GM23248 (cell line): ENCODE data around the gene ABCB1.

ENCODE experiments used
- EZH2 ChIP-seq: fragments of 200-600 bp; sonication (generic); IDR thresholded peaks from 2 replicates; pipeline ENCODE4 v1.6.1; 2018; ENCODE audit warnings: antibody characterized with exemption, mild to moderate bottlenecking; ENCODE audit not compliant: insufficient read depth, poor library complexity, severe bottlenecking
- EZH2phosphoT487 ChIP-seq: fragments of 200-600 bp; sonication (generic); IDR thresholded peaks from 2 replicates; pipeline ENCODE4 v1.6.1; 2018; ENCODE audit warnings: antibody characterized with exemption, moderate library complexity, mild to moderate bottlenecking, low read depth; ENCODE audit not compliant: insufficient read depth

DNA sequence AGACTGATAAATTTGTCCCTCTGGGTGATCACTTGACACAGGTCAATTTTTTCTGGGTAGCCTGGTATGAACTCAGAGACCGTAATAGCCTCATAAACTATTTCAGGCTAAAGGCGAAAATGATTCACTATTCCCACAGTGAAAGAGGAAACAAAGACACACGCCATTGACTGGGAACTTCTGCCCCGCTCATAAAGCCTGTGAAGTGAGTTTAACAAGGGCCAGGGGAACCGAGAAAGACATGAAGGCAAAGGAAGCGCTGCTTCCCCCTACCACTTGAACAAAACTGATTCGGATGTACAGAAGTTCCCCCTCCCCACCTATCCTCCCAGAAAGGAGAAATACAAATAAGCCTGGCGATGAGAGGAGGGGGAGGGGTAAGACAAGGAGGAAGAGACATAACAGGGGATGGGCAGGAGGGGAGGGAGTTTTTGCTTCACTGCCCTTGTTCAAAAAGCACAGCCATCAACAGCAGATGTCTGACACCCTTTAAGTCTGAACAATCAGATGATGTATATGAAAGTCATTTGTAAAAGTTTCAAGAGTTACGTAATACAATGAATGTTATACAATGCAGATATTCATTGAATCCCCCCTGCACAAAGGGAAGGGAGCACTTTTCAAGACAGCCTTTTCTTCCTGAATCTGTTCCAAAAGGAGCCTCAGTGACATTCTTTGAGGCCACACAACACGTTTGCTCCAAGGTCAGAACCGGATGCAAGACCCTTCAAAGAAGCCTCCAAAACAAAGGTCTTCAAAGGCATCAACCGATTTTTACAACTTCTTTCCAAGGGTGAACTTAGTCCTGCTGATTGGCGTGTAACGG lies 125.9 kb downstream of the ABCB1 start:
- TF ChIP-seq EZH2phosphoT487 (no peak), EZH2 (peak; percentile 76)
